Activated naive CD4-positive, alpha-beta T cell treated with anti-CD3 and anti-CD28 coated beads for 36 hours (primary cell): Measurements from ENCODE around the gene RUNX2. TPM values are rescaled to one million over a fixed set of nuclear protein-coding genes. Genes with fewer than 3 reads are reported as not detected.

Experiments
- CTCF ChIA-PET: fragments of 350-600 bp; sonication (Branson Sonifier 250); formaldehyde crosslinking; loops from one replicate; lab custom pipeline; 2021; ENCODE audit warnings: antibody characterized with exemption; lab: Charles Lee
- DNase-seq: peaks from one replicate; pipeline ENCODE4 v3.0.0-alpha.2; 2020
- H3K27ac Mint-ChIP-seq: one replicate; pipeline ENCODE4 v1.8.0; 2021; ENCODE audit warnings: mild to moderate bottlenecking, mixed read lengths
- H3K27me3 Mint-ChIP-seq: one replicate; pipeline ENCODE4 v1.8.0; 2021; ENCODE audit warnings: low read depth, mixed read lengths
- H3K36me3 Mint-ChIP-seq: one replicate; pipeline ENCODE4 v1.8.0; 2021; ENCODE audit warnings: low read depth, mixed read lengths
- H3K4me1 Mint-ChIP-seq: one replicate; pipeline ENCODE4 v1.8.0; 2021; ENCODE audit warnings: low read depth, mixed read lengths
- H3K4me3 Mint-ChIP-seq: one replicate; pipeline ENCODE4 v1.8.0; 2021; ENCODE audit warnings: mild to moderate bottlenecking, moderate library complexity, mixed read lengths
- H3K9me3 Mint-ChIP-seq: one replicate; pipeline ENCODE4 v1.8.0; 2021; ENCODE audit warnings: mixed read lengths
- intact Hi-C: fragments of 100-400 bp; cut with micrococcal nuclease; formaldehyde crosslinking; loops from one replicate; pipeline ENCODE4 v1.15.1; 2023
- total RNA-seq, 2 experiments: library from RNA; stranded (reverse); gene quantifications; one replicate each; pipeline ENCODE4 v1.2.3, GENCODE V29; 2021

RUNX2 gene
- total RNA-seq, 2 experiments from 2014 or later: 3.1 to 3.6 TPM

DNA sequence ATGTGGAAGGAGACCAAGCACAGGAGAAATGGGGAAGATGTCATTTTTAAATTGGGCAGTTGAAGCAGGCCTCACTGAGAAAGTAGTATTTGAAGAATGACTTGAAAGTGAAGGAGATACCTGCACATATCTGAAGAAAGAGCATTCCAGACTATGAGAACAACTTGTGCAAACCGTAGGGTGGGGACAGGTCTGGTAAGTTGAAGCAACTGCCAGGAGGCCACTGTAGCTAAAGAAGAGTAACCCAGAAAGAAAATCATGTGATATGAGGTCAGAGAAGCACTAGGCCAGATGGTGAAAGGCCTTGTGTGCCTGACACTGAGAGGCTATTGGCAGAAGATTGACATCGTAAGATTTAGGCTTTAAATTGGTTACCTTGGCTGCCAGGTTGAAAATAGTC, 54.3 kb downstream of the RUNX2 start:
- intact Hi-C loops: no loop called here
- H3K27me3 Mint-ChIP-seq: no peaks in the 10 kb centered on the region
- peaks cover 3% of the 10 kb centered on the region for H3K36me3 Mint-ChIP-seq
- no peaks in the 10 kb centered on the region for H3K9me3 Mint-ChIP-seq
- H3K27ac Mint-ChIP-seq: no peak overlapping the region
- no peak for DNase-seq
- H3K4me3 Mint-ChIP-seq: no peak overlapping the region
- CTCF ChIA-PET: no interaction called here
- peaks cover 4% of the 10 kb centered on the region for H3K4me1 Mint-ChIP-seq

DNA sequence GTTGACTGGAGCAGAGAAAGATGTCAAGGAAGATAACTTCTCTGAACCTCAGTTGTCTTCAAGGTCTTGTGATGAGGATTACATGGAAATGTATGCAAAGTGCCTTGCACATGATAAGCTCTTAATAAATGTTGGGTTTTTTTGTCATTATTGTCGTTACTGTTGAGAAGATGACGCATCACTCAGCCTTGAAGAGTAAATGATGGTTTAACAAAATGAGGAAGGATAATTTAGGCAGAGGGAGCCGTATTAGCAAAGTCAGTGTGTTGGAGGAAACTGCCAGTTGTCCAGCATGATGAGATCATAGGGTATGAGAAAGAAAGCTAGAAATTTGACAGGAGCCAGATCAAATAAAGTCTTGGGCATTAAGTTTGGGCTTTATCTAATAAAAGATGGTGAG, 58.4 kb downstream of the RUNX2 start:
- intact Hi-C loops: no loop called here
- H3K4me1 Mint-ChIP-seq: peaks cover 8% of the 10 kb centered on the region
- CTCF ChIA-PET: no interaction called here

DNA sequence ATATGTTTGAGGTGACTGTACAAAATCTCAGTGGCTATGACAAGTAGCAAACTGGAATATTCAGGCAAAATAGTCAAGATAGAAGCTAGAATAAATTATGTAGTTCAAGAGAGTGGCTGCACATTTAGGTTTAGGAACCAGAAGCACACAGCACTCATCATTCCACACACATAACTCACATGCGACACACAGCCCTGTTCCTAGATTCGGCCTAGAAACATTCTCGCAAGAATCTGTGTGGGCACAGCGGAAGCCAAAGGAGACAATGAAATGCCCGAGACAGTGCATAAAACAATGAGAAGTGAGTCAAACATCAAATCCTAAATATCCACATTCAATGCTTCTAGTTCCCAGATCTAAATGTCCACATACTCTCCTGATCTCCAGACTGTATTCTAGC, 59.1 kb downstream of the RUNX2 start:
- CTCF ChIA-PET: interaction anchor here (0.6 kb wide), 1 partner anchor 24 kb away, joined by 3 read pairs; no protein-coding TSS in a partner anchor
- no peak overlapping the region for H3K4me3 Mint-ChIP-seq
- H3K27ac Mint-ChIP-seq: no peak overlapping the region
- no peaks in the 10 kb centered on the region for H3K27me3 Mint-ChIP-seq
- H3K4me1 Mint-ChIP-seq: peaks cover 8% of the 10 kb centered on the region
- peaks cover 4% of the 10 kb centered on the region for H3K9me3 Mint-ChIP-seq
- no peaks in the 10 kb centered on the region for H3K36me3 Mint-ChIP-seq
- intact Hi-C loops: no loop called here
- no peak for DNase-seq

More for the DNA sequence above, 58.4 kb downstream of the RUNX2 start:
- no peaks in the 10 kb centered on the region for H3K27me3 Mint-ChIP-seq
- peaks cover 3% of the 10 kb centered on the region for H3K9me3 Mint-ChIP-seq
- no peak for DNase-seq
- no peak overlapping the region for H3K4me3 Mint-ChIP-seq
- no peak overlapping the region for H3K27ac Mint-ChIP-seq
- no peaks in the 10 kb centered on the region for H3K36me3 Mint-ChIP-seq

DNA sequence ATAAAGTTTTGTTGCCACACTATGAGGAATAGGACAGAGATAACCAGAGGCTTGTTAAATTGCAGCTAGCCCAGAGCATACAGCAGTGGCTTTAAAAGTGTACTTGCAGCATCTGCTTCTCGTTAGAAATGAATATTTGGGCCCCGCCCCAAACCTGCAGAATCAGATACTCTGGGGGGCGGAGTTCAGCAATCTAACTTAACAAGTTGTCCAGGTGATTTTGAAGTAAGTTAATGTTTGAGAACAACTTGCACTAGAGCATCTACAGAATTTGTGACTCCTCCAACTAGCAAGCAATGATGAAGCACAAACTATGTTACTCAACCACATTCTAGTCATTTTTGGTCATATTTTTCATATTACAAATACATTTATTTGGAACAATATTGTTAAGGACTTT, 60.2 kb downstream of the RUNX2 start:
- CTCF ChIA-PET: no interaction called here
- intact Hi-C loops: no loop called here
- Mint-ChIP-seq H3K4me1 (peaks cover 8% of the 10 kb centered on the region), H3K4me3 (no peak overlapping the region), H3K27ac (no peak overlapping the region), H3K36me3 (no peaks in the 10 kb centered on the region), H3K27me3 (no peaks in the 10 kb centered on the region), H3K9me3 (peaks cover 10% of the 10 kb centered on the region)
- no peak for DNase-seq

DNA sequence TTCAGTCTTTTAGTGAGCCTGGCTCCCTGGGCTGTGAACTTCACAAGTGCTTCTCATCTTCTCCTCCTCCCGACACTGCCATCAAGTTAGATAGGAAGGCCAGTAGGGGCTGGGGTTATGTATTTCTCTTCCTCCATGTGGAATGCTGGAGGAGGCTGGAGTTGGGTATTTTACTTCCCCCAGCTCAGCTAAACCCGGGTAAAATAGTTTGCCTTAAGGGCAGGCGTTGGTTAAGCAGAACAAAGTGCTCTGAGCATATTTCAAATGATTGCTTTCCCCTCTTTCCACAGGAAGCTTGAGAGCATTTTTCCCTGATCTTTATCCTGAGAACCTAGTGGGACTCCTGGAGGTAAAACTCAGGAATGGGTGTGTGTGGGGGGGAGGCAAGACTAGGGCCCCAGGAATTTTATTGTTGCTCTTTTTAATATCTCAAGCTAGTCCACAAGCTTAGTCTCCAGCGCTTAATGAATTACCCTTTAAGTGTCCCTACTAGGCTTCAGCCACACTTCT, 66.5 kb downstream of the RUNX2 start:
- peaks cover 13% of the 10 kb centered on the region for H3K9me3 Mint-ChIP-seq
- no peaks in the 10 kb centered on the region for H3K27me3 Mint-ChIP-seq
- no peak overlapping the region for H3K4me3 Mint-ChIP-seq
- H3K4me1 Mint-ChIP-seq: peaks cover 14% of the 10 kb centered on the region
- intact Hi-C loops: no loop called here
- no peak for DNase-seq
- peaks cover 3% of the 10 kb centered on the region for H3K36me3 Mint-ChIP-seq
- H3K27ac Mint-ChIP-seq: no peak overlapping the region
- CTCF ChIA-PET: no interaction called here

DNA sequence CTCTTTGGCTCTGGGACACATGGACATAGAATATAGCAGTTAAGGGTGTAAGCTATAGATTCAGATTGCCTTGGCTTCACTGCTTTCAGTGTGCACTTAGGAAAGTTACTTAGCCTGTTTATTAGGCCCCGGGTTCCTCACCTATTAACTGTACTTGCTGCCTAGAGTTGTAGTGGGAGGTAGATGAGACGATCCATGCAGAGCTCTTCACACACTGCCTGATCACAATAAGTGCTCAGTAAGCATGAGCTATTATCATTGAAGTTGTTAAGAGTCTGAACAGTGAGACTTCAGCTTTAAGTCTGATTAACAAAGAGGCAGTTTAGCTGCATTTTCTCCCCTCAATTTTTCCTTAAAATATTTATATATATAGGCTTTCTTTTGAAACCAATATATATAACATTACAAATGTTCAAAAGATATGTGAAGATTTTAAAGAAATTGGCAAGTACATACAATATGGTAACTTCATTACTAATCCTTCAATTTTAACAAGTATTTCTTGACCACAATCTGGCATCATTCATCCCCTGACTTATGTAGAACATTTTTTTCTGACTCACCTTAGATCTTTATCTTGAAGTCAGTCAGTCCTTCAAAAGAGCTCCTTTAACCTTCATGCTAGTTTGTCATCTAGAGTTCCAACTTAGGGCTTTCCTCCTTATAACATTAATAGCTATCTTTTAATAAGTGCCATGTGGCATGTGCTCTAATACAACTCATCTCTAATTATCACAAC, 70.1 kb downstream of the RUNX2 start:
- Mint-ChIP-seq H3K4me3 (no peak overlapping the region), H3K27me3 (no peaks in the 10 kb centered on the region), H3K9me3 (peaks cover 2% of the 10 kb centered on the region), H3K27ac (no peak overlapping the region), H3K36me3 (peaks cover 3% of the 10 kb centered on the region), H3K4me1 (peaks cover 6% of the 10 kb centered on the region)
- intact Hi-C loops: no loop called here
- DNase-seq: no peak
- CTCF ChIA-PET: interaction anchor here (0.6 to 0.9 kb wide), 2 partner anchors 28 to 304 kb away, joined by 3 read pairs; no protein-coding TSS in a partner anchor

DNA sequence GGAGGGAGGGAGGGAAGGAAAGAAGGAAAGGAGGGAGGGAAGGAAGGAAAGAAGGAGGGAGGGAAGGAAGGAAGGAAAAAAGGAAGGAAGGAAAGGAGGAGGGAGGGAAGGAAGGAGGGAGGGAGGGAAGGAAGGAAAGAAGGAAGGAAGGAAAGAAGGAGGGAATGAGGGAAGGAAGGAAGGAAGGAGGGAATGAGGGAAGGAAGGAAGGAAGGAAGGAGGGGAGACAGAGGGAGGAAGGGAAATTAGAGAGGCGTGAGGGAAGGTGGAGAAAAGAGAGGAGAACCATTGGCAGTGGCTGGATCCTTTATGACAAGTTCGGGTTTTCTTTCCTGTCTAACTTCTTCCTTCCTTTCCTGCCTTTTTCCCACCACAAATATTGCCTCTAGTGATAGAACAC, 71.9 kb downstream of the RUNX2 start:
- H3K4me3 Mint-ChIP-seq: no peak overlapping the region
- no peaks in the 10 kb centered on the region for H3K27me3 Mint-ChIP-seq
- CTCF ChIA-PET: no interaction called here
- H3K9me3 Mint-ChIP-seq: no peaks in the 10 kb centered on the region
- DNase-seq: no peak
- intact Hi-C loops: no loop called here
- no peaks in the 10 kb centered on the region for H3K36me3 Mint-ChIP-seq
- peaks cover 4% of the 10 kb centered on the region for H3K4me1 Mint-ChIP-seq
- H3K27ac Mint-ChIP-seq: no peak overlapping the region

DNA sequence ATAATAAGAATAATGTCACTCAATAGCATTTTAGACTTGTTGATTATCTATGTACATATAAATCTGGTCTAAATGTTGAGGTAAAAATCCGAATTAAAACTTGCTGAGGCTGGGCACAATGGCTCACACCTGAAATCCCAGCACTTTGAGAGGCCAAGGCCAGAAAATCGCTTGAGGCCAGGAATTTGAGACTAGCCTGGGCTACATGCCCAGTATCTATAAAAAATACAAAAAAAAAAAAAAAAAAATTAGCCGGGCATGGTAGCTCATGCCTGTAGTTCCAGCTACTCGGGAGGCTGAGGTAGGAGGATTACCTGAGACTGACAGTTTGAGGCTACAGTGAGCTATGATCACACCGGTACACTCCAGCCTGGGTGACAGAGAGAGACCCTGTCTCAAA, 83.8 kb downstream of the RUNX2 start:
- peaks cover 18% of the 10 kb centered on the region for H3K4me1 Mint-ChIP-seq
- no peaks in the 10 kb centered on the region for H3K27me3 Mint-ChIP-seq
- no peaks in the 10 kb centered on the region for H3K36me3 Mint-ChIP-seq
- no peak overlapping the region for H3K4me3 Mint-ChIP-seq
- CTCF ChIA-PET: interaction anchor here (1.0 kb wide), 1 partner anchor 25 kb away, joined by 3 read pairs; no protein-coding TSS in a partner anchor
- DNase-seq: no peak
- H3K27ac Mint-ChIP-seq: no peak overlapping the region
- H3K9me3 Mint-ChIP-seq: no peaks in the 10 kb centered on the region
- intact Hi-C loops: loop anchor here (10.0 kb wide), 1 partner anchor 367 kb away; no protein-coding TSS in a partner anchor

DNA sequence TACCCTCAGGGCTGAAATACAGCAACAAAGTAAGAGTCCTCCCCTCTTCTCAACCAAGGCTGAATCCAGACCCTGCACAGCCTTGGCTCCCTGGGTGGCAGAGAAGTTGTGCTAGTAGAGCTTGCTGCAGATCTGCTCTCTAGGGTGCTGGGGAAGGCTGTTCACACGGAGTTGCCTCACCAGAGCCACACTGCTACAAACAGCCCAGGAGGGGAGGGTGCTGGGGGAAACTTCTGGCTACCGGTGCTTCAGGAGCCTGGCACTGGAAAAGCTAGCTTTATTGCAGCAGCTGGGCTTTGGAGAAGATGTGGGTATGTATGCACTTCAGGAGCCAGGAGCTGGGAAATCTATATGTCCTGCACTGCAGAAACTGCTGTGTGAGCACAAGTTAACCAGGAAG, 87.2 kb downstream of the RUNX2 start:
- intact Hi-C loops: loop anchor here (5.0 to 10.0 kb wide), 2 partner anchors 371 to 558 kb away; no protein-coding TSS in a partner anchor
- Mint-ChIP-seq H3K9me3 (no peaks in the 10 kb centered on the region), H3K4me1 (peaks cover 22% of the 10 kb centered on the region), H3K27me3 (peaks cover 4% of the 10 kb centered on the region), H3K36me3 (no peaks in the 10 kb centered on the region), H3K4me3 (no peak overlapping the region), H3K27ac (no peak overlapping the region)
- DNase-seq: peak; percentile 8
- CTCF ChIA-PET: no interaction called here

DNA sequence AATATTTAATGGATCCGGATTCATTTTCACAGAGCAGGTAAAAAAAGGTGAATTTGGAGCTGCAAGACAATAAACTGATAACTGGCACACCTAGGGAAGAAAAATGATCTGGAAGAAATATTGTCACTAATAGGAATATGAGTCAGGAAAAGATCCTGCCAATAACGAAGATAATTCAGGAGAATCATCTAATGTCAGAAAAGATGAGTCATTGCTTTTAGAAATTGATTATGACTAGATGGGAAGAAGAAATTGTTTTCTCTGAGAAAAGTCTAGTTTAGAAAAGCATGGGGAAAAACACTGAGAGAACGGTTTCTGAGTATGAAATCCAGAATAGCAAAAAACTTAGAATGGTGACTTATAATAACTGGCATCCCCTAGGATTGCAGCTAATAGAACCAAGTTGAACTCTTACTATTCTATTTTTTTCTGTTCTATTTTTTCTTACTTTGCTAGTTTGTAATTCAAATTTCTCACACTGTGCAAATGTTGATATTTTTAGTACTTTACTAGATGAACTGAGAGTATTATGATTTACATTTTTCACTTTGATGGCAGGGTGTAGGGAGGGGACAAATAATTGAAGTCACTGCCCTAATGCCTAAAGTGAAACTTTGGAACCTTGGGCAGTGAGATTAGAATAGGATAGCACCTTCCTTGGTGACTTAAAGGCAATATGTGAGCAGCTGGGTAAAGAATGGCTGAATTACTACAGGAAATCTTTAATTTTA, 87.8 kb downstream of the RUNX2 start:
- Mint-ChIP-seq H3K4me3 (no peak overlapping the region), H3K27ac (no peak overlapping the region), H3K9me3 (no peaks in the 10 kb centered on the region), H3K27me3 (peaks cover 4% of the 10 kb centered on the region), H3K4me1 (peaks cover 28% of the 10 kb centered on the region), H3K36me3 (no peaks in the 10 kb centered on the region)
- DNase-seq: no peak
- CTCF ChIA-PET: interaction anchor here (0.8 kb wide), 1 partner anchor 318 kb away, joined by 5 read pairs; no protein-coding TSS in a partner anchor
- intact Hi-C loops: loop anchor here (5.0 to 10.0 kb wide), 2 partner anchors 371 to 559 kb away; no protein-coding TSS in a partner anchor

DNA sequence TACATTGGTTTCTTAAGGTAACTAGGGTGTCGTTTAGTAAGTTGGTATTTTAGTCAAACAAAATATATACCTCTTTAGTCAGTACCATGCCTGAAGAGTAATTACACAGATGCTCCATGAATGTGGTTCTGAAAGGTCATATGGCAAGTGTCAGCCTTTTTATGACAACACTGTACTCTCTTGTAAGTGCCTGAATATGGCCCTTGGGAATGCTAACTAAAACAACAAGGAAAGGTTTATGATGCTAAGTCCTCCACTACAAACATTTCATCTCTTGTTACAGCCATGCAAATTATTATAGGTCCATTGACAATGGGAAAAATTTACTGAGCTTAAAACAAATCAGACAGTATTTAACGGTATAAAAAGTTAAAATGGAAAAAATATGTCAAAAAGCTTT, 88.6 kb downstream of the RUNX2 start:
- no peaks in the 10 kb centered on the region for H3K9me3 Mint-ChIP-seq
- H3K27me3 Mint-ChIP-seq: peaks cover 4% of the 10 kb centered on the region
- peaks cover 31% of the 10 kb centered on the region for H3K4me1 Mint-ChIP-seq
- DNase-seq: no peak
- no peaks in the 10 kb centered on the region for H3K36me3 Mint-ChIP-seq
- no peak overlapping the region for H3K27ac Mint-ChIP-seq
- intact Hi-C loops: loop anchor here (5.0 to 10.0 kb wide), 2 partner anchors 372 to 559 kb away; no protein-coding TSS in a partner anchor
- CTCF ChIA-PET: interaction anchor here (0.6 to 2.0 kb wide), 5 partner anchors 39 to 761 kb away, joined by 3 to 5 read pairs (median 5); partner anchors contain the start of gene SUPT3H
- no peak overlapping the region for H3K4me3 Mint-ChIP-seq

DNA sequence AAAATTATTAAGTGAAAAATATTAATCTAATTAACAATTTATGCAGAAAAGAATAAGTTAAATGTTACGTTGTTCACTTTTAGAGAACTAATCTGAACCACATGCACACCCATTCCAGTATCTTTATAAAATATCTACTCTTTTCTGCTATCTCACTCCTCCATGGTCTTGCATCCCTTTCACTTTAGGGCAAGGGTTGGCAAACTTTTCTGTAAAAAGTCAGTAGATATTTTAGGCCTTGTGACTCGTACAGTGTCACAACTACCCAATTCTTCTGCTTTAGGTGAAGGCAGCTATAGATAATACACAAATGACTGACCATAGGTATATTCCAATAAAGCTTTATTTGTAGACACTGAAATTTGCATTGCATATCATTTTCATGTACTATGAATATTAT, 89.3 kb downstream of the RUNX2 start:
- Mint-ChIP-seq H3K4me3 (no peak overlapping the region), H3K27ac (no peak overlapping the region), H3K36me3 (no peaks in the 10 kb centered on the region), H3K9me3 (no peaks in the 10 kb centered on the region), H3K4me1 (peaks cover 31% of the 10 kb centered on the region), H3K27me3 (peaks cover 4% of the 10 kb centered on the region)
- CTCF ChIA-PET: interaction anchor here (1.1 to 2.0 kb wide), 3 partner anchors 38 to 762 kb away, joined by 3 to 5 read pairs (median 5); partner anchors contain the start of gene SUPT3H
- intact Hi-C loops: loop anchor here (5.0 to 10.0 kb wide), 2 partner anchors 373 to 560 kb away; no protein-coding TSS in a partner anchor
- DNase-seq: no peak
